HG02852 (cell line): ENCODE results near the gene TBC1D16.

ENCODE experiments used
- ATAC-seq: cut with Tn5 transposase; IDR thresholded peaks from one replicate; pipeline ENCODE4 v1.9.1; 2021; ENCODE audit warnings: mild to moderate bottlenecking, moderate library complexity; ENCODE audit not compliant: unreplicated experiment

Gene TBC1D16

GRCh38 chr17:79952901-79953300 lies 82.8 kb downstream of the TBC1D16 start:
- ATAC-seq, result no peak

GRCh38 chr17:79952265-79952877 lies 83.3 kb downstream of the TBC1D16 start:
- ATAC-seq, result no peak

GRCh38 chr17:79951361-79952264 lies 84.1 kb downstream of the TBC1D16 start:
- no peak for ATAC-seq

GRCh38 chr17:79950751-79951150 lies 84.9 kb downstream of the TBC1D16 start:
- ATAC-seq, result no peak

GRCh38 chr17:79950306-79950705 lies 85.4 kb downstream of the TBC1D16 start:
- no peak for ATAC-seq

GRCh38 chr17:79949656-79950209 lies 85.9 kb downstream of the TBC1D16 start:
- no peak for ATAC-seq

GRCh38 chr17:79948945-79949655 lies 86.6 kb downstream of the TBC1D16 start:
- ATAC-seq, result no peak

GRCh38 chr17:79948406-79948944 lies 87.2 kb downstream of the TBC1D16 start:
- ATAC-seq, result no peak

GRCh38 chr17:79947351-79948031 lies 88.2 kb downstream of the TBC1D16 start:
- ATAC-seq, result no peak

GRCh38 chr17:79946352-79947231 lies 89.1 kb downstream of the TBC1D16 start:
- ATAC-seq, result no peak

GRCh38 chr17:79945591-79946255 lies 89.9 kb downstream of the TBC1D16 start:
- ATAC-seq, result no peak

GRCh38 chr17:79944821-79945391 lies 90.8 kb downstream of the TBC1D16 start:
- no peak for ATAC-seq

- no peak for ATAC-seq
Measured at GRCh38 chr17:79944251-79944812, 91.3 kb downstream of the TBC1D16 start.

GRCh38 chr17:79943347-79944241 lies 92.1 kb downstream of the TBC1D16 start:
- no peak for ATAC-seq

GRCh38 chr17:79942591-79943346 lies 92.9 kb downstream of the TBC1D16 start:
- ATAC-seq, result no peak

- no peak for ATAC-seq
Measured at GRCh38 chr17:79942011-79942405, 93.7 kb downstream of the TBC1D16 start.
